Measurements from ENCODE around the gene TNK1.

Gene TNK1

DNA sequence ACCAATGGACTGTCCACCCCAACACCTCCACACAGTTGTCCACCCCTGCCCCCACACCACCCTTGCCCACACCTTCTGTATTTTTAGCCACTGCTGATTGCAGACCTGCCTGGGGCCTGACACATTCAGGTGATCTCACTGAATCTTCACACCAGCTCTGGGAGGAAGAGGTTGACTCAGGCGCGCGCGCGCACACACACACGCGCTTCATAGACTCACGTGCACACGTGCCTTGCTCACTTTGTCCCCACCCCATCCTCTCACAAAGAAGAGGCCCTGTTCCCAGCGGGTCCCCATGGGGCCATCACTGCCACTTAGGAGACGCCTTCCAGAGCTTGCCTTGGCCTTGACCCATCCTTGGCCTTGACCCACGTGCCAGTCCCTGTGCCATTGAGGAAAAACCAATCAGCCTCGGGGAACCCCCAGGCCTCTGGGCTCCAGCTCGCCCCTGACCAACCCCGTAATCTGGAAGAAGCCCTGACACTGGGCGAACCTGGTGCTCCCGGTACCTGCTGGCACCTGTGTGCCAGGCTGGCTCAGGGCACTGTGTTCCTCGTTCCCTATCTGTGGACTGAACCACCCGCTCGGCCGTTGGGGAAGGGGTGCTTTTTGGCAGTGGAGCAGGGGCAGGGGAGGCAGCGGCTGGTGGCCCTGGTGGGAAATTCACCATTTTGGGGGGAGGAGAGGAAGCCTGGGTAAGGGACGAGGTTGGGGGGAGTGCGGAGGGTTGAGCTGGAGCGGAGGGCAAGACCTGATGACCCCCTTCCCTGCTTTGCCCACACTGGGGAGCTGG, 29.9 kb downstream of the TNK1 start:
- TF ChIP-seq, protein P1, sequence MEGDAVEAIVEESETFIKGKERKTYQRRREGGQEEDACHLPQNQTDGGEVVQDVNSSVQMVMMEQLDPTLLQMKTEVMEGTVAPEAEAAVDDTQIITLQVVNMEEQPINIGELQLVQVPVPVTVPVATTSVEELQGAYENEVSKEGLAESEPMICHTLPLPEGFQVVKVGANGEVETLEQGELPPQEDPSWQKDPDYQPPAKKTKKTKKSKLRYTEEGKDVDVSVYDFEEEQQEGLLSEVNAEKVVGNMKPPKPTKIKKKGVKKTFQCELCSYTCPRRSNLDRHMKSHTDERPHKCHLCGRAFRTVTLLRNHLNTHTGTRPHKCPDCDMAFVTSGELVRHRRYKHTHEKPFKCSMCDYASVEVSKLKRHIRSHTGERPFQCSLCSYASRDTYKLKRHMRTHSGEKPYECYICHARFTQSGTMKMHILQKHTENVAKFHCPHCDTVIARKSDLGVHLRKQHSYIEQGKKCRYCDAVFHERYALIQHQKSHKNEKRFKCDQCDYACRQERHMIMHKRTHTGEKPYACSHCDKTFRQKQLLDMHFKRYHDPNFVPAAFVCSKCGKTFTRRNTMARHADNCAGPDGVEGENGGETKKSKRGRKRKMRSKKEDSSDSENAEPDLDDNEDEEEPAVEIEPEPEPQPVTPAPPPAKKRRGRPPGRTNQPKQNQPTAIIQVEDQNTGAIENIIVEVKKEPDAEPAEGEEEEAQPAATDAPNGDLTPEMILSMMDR (conservative IDR thresholded peaks at IDR 0.05) = no peak
- no peak overlapping the region for H3K27ac ChIP-seq

DNA sequence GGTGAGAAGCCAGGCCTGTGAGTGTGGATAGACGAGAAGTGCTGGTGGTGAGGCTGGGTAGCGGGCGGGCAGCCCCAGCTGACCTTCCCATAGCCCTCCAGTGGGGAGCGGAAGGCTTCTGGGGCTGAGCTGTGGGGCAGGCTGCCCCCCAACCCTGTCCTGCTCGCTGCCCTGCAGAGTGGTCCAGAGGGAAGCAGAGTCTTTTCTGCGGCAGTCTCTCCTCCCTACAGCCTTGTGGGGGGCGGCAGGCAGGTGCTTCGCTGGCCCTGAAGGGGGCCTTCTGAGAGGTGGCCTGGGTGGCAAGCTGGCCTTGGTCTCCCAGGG, 30.5 kb downstream of the TNK1 start:
- TF ChIP-seq, protein P1 (conservative IDR thresholded peaks at IDR 0.05) = no peak
- H3K27ac ChIP-seq = no peak overlapping the region

DNA sequence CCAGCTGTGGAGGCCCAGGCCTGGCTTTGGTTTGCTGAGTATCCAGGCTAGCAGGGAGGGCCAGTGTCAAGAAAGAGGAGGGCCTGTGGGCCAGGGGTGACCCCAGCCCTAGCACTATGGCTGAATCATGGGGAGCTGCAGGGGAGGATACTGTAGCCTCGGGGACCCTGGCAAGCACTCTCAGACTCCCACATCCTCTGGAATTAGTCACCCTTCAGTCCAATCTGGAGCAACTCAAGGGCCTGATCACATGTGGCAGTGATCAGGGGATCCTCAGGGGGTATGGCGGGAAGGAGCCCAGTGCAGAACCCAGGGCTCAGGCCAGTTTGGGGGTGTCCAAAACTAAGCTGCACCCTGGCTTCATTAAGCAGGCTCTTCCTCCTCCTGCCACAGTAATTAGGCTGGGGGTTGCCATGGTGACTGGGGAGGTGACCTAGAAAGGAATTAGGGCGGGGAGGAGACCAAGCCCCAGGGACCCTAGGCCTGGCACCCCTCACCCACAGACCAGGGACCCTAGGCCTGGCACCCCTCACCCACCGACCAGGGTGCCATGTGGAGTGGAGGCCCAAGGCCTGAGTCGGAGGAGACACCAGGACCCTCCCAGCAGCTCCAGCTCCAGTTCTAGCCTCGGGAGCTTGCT, 32.6 kb downstream of the TNK1 start:
- TF ChIP-seq, protein P1 (conservative IDR thresholded peaks at IDR 0.05) = no peak
- no peak overlapping the region for H3K27ac ChIP-seq

DNA sequence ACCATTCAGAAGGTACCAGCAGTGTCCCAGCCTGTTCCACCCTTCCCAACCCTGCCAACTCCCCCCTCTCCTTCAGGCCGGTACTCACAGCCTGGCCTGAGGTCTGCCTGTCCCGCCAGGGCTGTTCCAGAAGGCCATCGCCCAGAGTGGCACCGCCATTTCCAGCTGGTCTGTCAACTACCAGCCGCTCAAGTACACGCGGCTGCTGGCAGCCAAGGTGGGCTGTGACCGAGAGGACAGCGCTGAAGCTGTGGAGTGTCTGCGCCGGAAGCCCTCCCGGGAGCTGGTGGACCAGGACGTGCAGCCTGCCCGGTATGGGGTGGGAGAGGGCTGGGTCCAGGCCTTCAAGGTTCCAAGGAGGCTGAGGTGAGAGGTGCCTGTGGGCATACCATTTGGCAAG, 33.9 kb downstream of the TNK1 start:
- TF ChIP-seq, protein P1 (conservative IDR thresholded peaks at IDR 0.05) = no peak
- no peak overlapping the region for H3K27ac ChIP-seq

DNA sequence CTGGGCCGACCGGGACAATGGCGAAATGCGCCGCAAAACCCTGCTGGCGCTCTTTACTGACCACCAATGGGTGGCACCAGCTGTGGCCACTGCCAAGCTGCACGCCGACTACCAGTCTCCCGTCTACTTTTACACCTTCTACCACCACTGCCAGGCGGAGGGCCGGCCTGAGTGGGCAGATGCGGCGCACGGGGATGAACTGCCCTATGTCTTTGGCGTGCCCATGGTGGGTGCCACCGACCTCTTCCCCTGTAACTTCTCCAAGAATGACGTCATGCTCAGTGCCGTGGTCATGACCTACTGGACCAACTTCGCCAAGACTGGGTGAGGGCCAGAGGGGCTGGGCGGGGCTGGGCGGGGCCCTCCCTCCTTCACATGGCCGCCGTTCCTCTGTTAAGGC, 34.9 kb downstream of the TNK1 start:
- H3K27ac ChIP-seq = no peak overlapping the region
- TF ChIP-seq, protein P1 (conservative IDR thresholded peaks at IDR 0.05) = no peak

DNA sequence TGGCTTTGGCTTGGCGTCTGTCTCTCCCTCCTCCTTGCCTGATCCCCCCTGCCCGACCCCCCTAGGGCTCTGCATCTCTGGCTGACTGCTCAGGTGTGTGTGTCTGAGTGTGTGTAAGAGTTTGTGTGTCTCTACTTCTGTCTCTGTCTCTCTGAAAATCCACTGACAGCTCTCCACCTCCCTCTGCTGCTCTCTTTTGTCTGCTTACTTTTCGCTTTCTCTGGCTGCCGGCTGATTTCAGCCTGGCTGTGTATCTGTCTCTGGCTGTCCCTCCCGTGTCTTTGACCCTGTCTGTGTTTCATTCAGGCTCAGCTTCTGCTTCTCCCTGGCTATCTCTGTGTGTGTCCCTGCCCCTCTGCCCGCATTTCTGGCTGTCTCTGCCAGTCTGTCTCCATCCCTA, 35.4 kb downstream of the TNK1 start:
- H3K27ac ChIP-seq = no peak overlapping the region
- TF ChIP-seq, protein P1 (conservative IDR thresholded peaks at IDR 0.05) = no peak

DNA sequence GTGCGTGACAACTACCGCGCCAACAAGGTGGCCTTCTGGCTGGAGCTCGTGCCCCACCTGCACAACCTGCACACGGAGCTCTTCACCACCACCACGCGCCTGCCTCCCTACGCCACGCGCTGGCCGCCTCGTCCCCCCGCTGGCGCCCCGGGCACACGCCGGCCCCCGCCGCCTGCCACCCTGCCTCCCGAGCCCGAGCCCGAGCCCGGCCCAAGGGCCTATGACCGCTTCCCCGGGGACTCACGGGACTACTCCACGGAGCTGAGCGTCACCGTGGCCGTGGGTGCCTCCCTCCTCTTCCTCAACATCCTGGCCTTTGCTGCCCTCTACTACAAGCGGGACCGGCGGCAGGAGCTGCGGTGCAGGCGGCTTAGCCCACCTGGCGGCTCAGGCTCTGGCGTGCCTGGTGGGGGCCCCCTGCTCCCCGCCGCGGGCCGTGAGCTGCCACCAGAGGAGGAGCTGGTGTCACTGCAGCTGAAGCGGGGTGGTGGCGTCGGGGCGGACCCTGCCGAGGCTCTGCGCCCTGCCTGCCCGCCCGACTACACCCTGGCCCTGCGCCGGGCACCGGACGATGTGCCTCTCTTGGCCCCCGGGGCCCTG, 36.3 kb downstream of the TNK1 start:
- TF ChIP-seq, protein P1 (conservative IDR thresholded peaks at IDR 0.05) = no peak
- H3K27ac ChIP-seq = no peak overlapping the region
